GM12878 (cell line): ENCODE data around the gene AIF1L. TPM values are rescaled to one million over a fixed set of nuclear protein-coding genes. Genes with fewer than 3 reads are reported as not detected.

ENCODE experiments used
- ATAC-seq: fragments of 200-7000 bp; cut with Tn5 transposase; 3 replicates; pipeline ENCODE4 v1.9.1; 2020; ENCODE audit warnings: mild to moderate bottlenecking, moderate library complexity
- BruUV-seq: library from RNA; stranded (reverse); fragments of 400-500 nt; replicated peaks from 2 replicates; lab custom pipeline; 2021; lab: Mats Ljungman, UMichigan
- CTCF ChIA-PET: fragments of 300-600 bp; sonication (Branson Sonifier 250); formaldehyde crosslinking; extraction: SDS; loops from one replicate; lab custom pipeline; 2021; ENCODE audit warnings: inconsistent platforms; lab: Yijun Ruan, JAX
- POLR2A ChIA-PET: fragments of 350-600 bp; formaldehyde crosslinking; extraction: SDS; loops from one replicate; lab custom pipeline; 2021; ENCODE audit warnings: inconsistent platforms; lab: Charles Lee
- RAD21 ChIA-PET: fragments of 300-600 bp; sonication (Branson Sonifier 250); formaldehyde crosslinking; loops from one replicate; lab custom pipeline; 2023; ENCODE audit warnings: antibody characterized with exemption; ENCODE audit not compliant: unreplicated experiment; lab: Charles Lee
- SMC1A ChIA-PET: fragments of 300-600 bp; sonication (Branson Sonifier 250); formaldehyde crosslinking; loops from one replicate; lab custom pipeline; 2023; ENCODE audit not compliant: unreplicated experiment, uncharacterized antibody; lab: Charles Lee
- DNase-seq: peaks from one replicate; pipeline ENCODE4 v3.0.0-alpha.2; 2011; ENCODE audit warnings: low read depth, low spot score
- FAIRE-seq: peaks from 3 replicates; lab custom pipeline; 2011; peaks lifted over from hg19 to GRCh38; lab: Jason Lieb, UNC
- H2AFZ ChIP-seq: 2 replicates; pipeline ENCODE4 v1.6.0; 2011; ENCODE audit warnings: low read depth, low read length, control low read depth; ENCODE audit not compliant: control insufficient read depth
- H3K27ac ChIP-seq: 2 replicates; pipeline ENCODE4 v1.5.1; 2011; ENCODE audit warnings: control low read depth; ENCODE audit not compliant: control insufficient read depth, insufficient read depth
- H3K27me3 ChIP-seq, 2 experiments: replicated peaks in 1 of 2; 2 replicates each; pipeline versions ENCODE4 v1.6.0 to v1.6.1; 2011; ENCODE audit warnings: low read length in 1 of 2; ENCODE audit not compliant: control insufficient read depth in 2 of 2, insufficient read depth in 2 of 2
- H3K36me3 ChIP-seq, 2 experiments: 2 replicates each; pipeline ENCODE4 v1.5.1; 2011; ENCODE audit warnings: low read length in 1 of 2; ENCODE audit not compliant: control insufficient read depth in 2 of 2, insufficient read depth in 2 of 2
- H3K4me1 ChIP-seq: 2 replicates; pipeline ENCODE4 v1.6.1; 2011; ENCODE audit warnings: mild to moderate bottlenecking, low read length, moderate library complexity, mixed read lengths; ENCODE audit not compliant: control insufficient read depth, insufficient read depth
- H3K4me2 ChIP-seq: 2 replicates; pipeline ENCODE4 v1.6.0; 2011; ENCODE audit warnings: control low read depth; ENCODE audit not compliant: control insufficient read depth, insufficient read depth
- H3K4me3 ChIP-seq: fragments of 200-600 bp; sonication (generic); 2 replicates; pipeline ENCODE4 v1.5.1; 2016
- H3K79me2 ChIP-seq: 2 replicates; pipeline ENCODE4 v1.6.0; 2011; ENCODE audit warnings: low read length; ENCODE audit not compliant: control insufficient read depth, insufficient read depth
- H3K9ac ChIP-seq: 2 replicates; pipeline ENCODE4 v1.8.0; 2011; ENCODE audit warnings: low read length, control low read depth, mixed read lengths; ENCODE audit not compliant: control insufficient read depth, insufficient read depth
- H3K9me3 ChIP-seq: replicated peaks from 3 replicates; pipeline ENCODE4 v1.5.1; 2011; ENCODE audit warnings: mild to moderate bottlenecking, low read length; ENCODE audit not compliant: control insufficient read depth, insufficient read depth
- H4K20me1 ChIP-seq: 2 replicates; pipeline ENCODE4 v1.6.0; 2011; ENCODE audit not compliant: control insufficient read depth, insufficient read depth
- CHD4 ChIP-seq: fragments of 200-600 bp; sonication (generic); IDR thresholded peaks from 2 replicates; pipeline ENCODE4 v1.6.1; 2016; ENCODE audit warnings: mild to moderate bottlenecking
- CTCF ChIP-seq, 3 experiments: IDR thresholded peaks in 2 of 3; conservative IDR thresholded peaks in 1 of 3; 2 replicates each; pipeline ENCODE4 v1.5.1; 2011; ENCODE audit warnings: low read depth in 3 of 3, low read length in 3 of 3, mild to moderate bottlenecking in 3 of 3, control low read depth in 2 of 3, moderate library complexity in 2 of 3, inconsistent platforms in 1 of 3, mixed read lengths in 1 of 3; ENCODE audit not compliant: control insufficient read depth in 2 of 3, insufficient read depth in 1 of 3; ENCODE audit errors: extremely low read depth in 1 of 3
- JUND ChIP-seq: IDR thresholded peaks from 2 replicates; pipeline ENCODE4 v1.6.1; 2012; ENCODE audit warnings: low read depth, mild to moderate bottlenecking, low read length, improper control_type of control experiment, moderate library complexity
- NKRF ChIP-seq: fragments of 450-650 bp; conservative IDR thresholded peaks from 2 replicates; pipeline ENCODE4 v1.6.1; 2017; ENCODE audit warnings: mild to moderate bottlenecking, moderate library complexity
- RAD51 ChIP-seq: fragments of 450-650 bp; IDR thresholded peaks from 2 replicates; pipeline ENCODE4 v1.6.1; 2016; ENCODE audit warnings: moderate library complexity, mild to moderate bottlenecking, inconsistent platforms
- WGBS: methylation state at CpG from one replicate; pipeline ENCODE4 v1.1.6; 2016; ENCODE audit warnings: low lambda C conversion rate; ENCODE audit not compliant: insufficient replicate concordance, insufficient coverage; ENCODE audit errors: missing lambda C conversion rate; 5-methylcytosine and 5-hydroxymethylcytosine counted together
- in situ Hi-C: fragments of 300-500 bp; cut with MboI; formaldehyde crosslinking; loops from 9 replicates; pipeline ENCODE4 v1.14.3; 2018; ENCODE audit warnings: mixed read lengths
- intact Hi-C: fragments of 100-400 bp; cut with micrococcal nuclease; formaldehyde crosslinking; loops from one replicate; pipeline ENCODE4 v1.14.2; 2022; ENCODE audit not compliant: unreplicated experiment
- polyA plus RNA-seq, 11 experiments: library from polyadenylated mRNA; depleted of rRNA in 4 of 11; unstranded in 6 of 11; stranded (reverse) in 5 of 11; fragments of >200 nt; fragmentation: Nextera tagmentation in 4 of 11; fragmentation: Illumina TruSeq in 1 of 11; extraction: Ambion mirVana in 4 of 11; extraction: Trizol in 1 of 11; gene quantifications; 1 replicate in 1 of 11; 2 replicates in 10 of 11; pipeline versions ENCODE4 v1.2.1 to v1.2.3, GENCODE V29; 2011 to 2016; ENCODE audit warnings: inconsistent platforms in 2 of 11, missing spikeins in 2 of 11, low read depth in 1 of 11
- total RNA-seq, 4 experiments: library from RNA; depleted of rRNA in 3 of 4; stranded (reverse); fragments of >200 nt in 3 of 4; fragmentation: Illumina TruSeq in 1 of 4; extraction: Trizol in 1 of 4; gene quantifications; 2 replicates each; pipeline versions ENCODE4 v1.2.1 to v1.2.3, GENCODE V29; 2013 to 2021

The AIF1L gene
- total and polyA plus RNA-seq, 10 of the 15 experiments (the other 5 are each of a cell fraction or from before 2014, with no cell fraction given) = 0.07 to 0.15 (median 0.08) TPM; not detected in 7

GRCh38 chr9:131119600-131119999 is 23.3 kb downstream of the AIF1L start:
- 38% methylated on average over 8 of the region's 8 CpGs for WGBS

More at GRCh38 chr9:131119600-131119999, 23.3 kb downstream of the AIF1L start:
- Histone ChIP-seq H3K9ac (no peak overlapping the region), H3K27ac (no peak overlapping the region), H3K4me3 (no peak overlapping the region), H3K27me3 (peaks cover 0 to 6% of the 10 kb centered on the region in 2 experiments; a peak in 2 of 4 replicates), H3K4me1 (no peaks in the 10 kb centered on the region), H3K4me2 (no peak overlapping the region), H3K79me2 (no peaks in the 10 kb centered on the region), H2AFZ (no peak overlapping the region), H4K20me1 (no peaks in the 10 kb centered on the region), H3K9me3 (no peaks in the 10 kb centered on the region), H3K36me3 (no peaks in the 10 kb centered on the region)
- in situ Hi-C loops = no loop called here
- ChIA-PET CTCF (no interaction called here), POLR2A (interaction anchor here (0.7 kb wide), 1 partner anchor 133 kb away, joined by 5 read pairs; no protein-coding TSS in a partner anchor), SMC1A (no interaction called here), RAD21 (no interaction called here)
- TF ChIP-seq RAD51 (no peak), JUND (no peak), NKRF (no peak), CTCF (IDR thresholded peaks at IDR 0.05 in 2 of 3, conservative IDR thresholded peaks at IDR 0.05 in 1 of 3; ENCODE audit: control insufficient read depth in 2 of 3, extremely low read depth in 1 of 3, insufficient read depth in 1 of 3, low read depth in 3 of 3, low read length in 3 of 3) (no peak), CHD4 (no peak)
- FAIRE-seq (no peak), DNase-seq (no peak), ATAC-seq (no peak)
- no TSS peak for BruUV-seq
- intact Hi-C loops = no loop called here
